ENCODE results near the gene MT2A. TPM values are rescaled to one million over a fixed set of nuclear protein-coding genes. Genes with fewer than 3 reads are reported as not detected.

Gene MT2A
- total RNA-seq, 1 experiment from 2014 or later = 683 TPM

- H3K4me2 ChIP-seq (ENCODE audit: low read length) = peak overlapping the region; percentile 80
- intact Hi-C loops (cut with micrococcal nuclease) = no loop called here
- H3K27ac ChIP-seq (ENCODE audit: low read length) = no peak overlapping the region
- no peaks in the 10 kb centered on the region for H3K27me3 ChIP-seq (ENCODE audit: low read length)
- CTCF ChIA-PET = no interaction called here
- no peak overlapping the region for H2AFZ ChIP-seq (ENCODE audit: low read length)
- DNase-seq = no peak
- BruUV-seq (replicated peaks) = TSS peak; percentile 48
- H3K36me3 ChIP-seq (ENCODE audit: low read depth, low read length) = no peaks in the 10 kb centered on the region
- TF ChIP-seq EZH2 (IDR thresholded peaks at IDR 0.05; ENCODE audit: low read length, unreplicated experiment) = no peak
- TF ChIP-seq EZH2phosphoT487 (IDR thresholded peaks at IDR 0.05; ENCODE audit: borderline replicate concordance, low read length) = no peak
- no peak for TF ChIP-seq CTCF (conservative IDR thresholded peaks at IDR 0.05; ENCODE audit: low read depth, low read length)
- H3F3A ChIP-seq (ENCODE audit: low read length, unreplicated experiment) = no peaks in the 10 kb centered on the region
- H3K9me3 ChIP-seq (ENCODE audit: low read length) = no peaks in the 10 kb centered on the region
- no peaks in the 10 kb centered on the region for H4K20me1 ChIP-seq (ENCODE audit: low read length)
- no peak overlapping the region; the same call in 1 of the 2 replicates for H3K9ac ChIP-seq (ENCODE audit: low read length)
- no peaks in the 10 kb centered on the region for H3K9me2 ChIP-seq (replicated peaks; ENCODE audit: low read length)
- H3K79me2 ChIP-seq (ENCODE audit: low read length) = no peaks in the 10 kb centered on the region
- no peaks in the 10 kb centered on the region; the same call in 1 of the 2 replicates for H3K4me1 ChIP-seq (ENCODE audit: insufficient read depth, low read length)
- POLR2A ChIA-PET (ENCODE audit: unreplicated experiment) = no interaction called here
- ATAC-seq = no peak
- H3K4me3 ChIP-seq (ENCODE audit: low read length) = peak overlapping the region; percentile 67
These were observed 24.5 kb downstream of the MT2A start for GRCh38 chr16:56632848-56633365.

GRCh38 chr16:56633535-56633934, 25.2 kb downstream of the MT2A start:
- POLR2A ChIA-PET (ENCODE audit: unreplicated experiment) = no interaction called here
- ATAC-seq (no peak), DNase-seq (no peak)
- TF ChIP-seq EZH2phosphoT487 (IDR thresholded peaks at IDR 0.05; ENCODE audit: borderline replicate concordance, low read length) (no peak), EZH2 (IDR thresholded peaks at IDR 0.05; ENCODE audit: low read length, unreplicated experiment) (no peak), CTCF (conservative IDR thresholded peaks at IDR 0.05; ENCODE audit: low read depth, low read length) (no peak)
- no peak overlapping the region for H2AFZ ChIP-seq (ENCODE audit: low read length)
- no peaks in the 10 kb centered on the region; the same call in 1 of the 2 replicates for H3K4me1 ChIP-seq (ENCODE audit: insufficient read depth, low read length)
- H3K9ac ChIP-seq (ENCODE audit: low read length) = no peak overlapping the region
- H3K9me3 ChIP-seq (ENCODE audit: low read length) = no peaks in the 10 kb centered on the region
- H3K79me2 ChIP-seq (ENCODE audit: low read length) = no peaks in the 10 kb centered on the region
- H3K27ac ChIP-seq (ENCODE audit: low read length) = no peak overlapping the region
- no peaks in the 10 kb centered on the region for H3F3A ChIP-seq (ENCODE audit: low read length, unreplicated experiment)
- H3K4me3 ChIP-seq (ENCODE audit: low read length) = no peak overlapping the region
- BruUV-seq (replicated peaks) = no TSS peak
- H3K36me3 ChIP-seq (ENCODE audit: low read depth, low read length) = no peaks in the 10 kb centered on the region
- H3K4me2 ChIP-seq (ENCODE audit: low read length) = no peak overlapping the region
- H3K27me3 ChIP-seq (ENCODE audit: low read length) = no peaks in the 10 kb centered on the region
- H4K20me1 ChIP-seq (ENCODE audit: low read length) = no peaks in the 10 kb centered on the region
- no peaks in the 10 kb centered on the region for H3K9me2 ChIP-seq (replicated peaks; ENCODE audit: low read length)
- intact Hi-C loops (cut with micrococcal nuclease) = no loop called here
- CTCF ChIA-PET = no interaction called here

- Histone ChIP-seq H3K9me2 (replicated peaks; ENCODE audit: low read length) (no peaks in the 10 kb centered on the region), H4K20me1 (ENCODE audit: low read length) (no peaks in the 10 kb centered on the region), H3K36me3 (ENCODE audit: low read depth, low read length) (no peaks in the 10 kb centered on the region), H3K27me3 (ENCODE audit: low read length) (no peaks in the 10 kb centered on the region), H2AFZ (ENCODE audit: low read length) (no peak overlapping the region), H3K9ac (ENCODE audit: low read length) (no peak overlapping the region), H3K27ac (ENCODE audit: low read length) (no peak overlapping the region), H3K79me2 (ENCODE audit: low read length) (no peaks in the 10 kb centered on the region), H3K4me2 (ENCODE audit: low read length) (no peak overlapping the region), H3K4me1 (ENCODE audit: insufficient read depth, low read length) (peaks cover 4% of the 10 kb centered on the region), H3K4me3 (ENCODE audit: low read length) (no peak overlapping the region), H3F3A (ENCODE audit: low read length, unreplicated experiment) (no peaks in the 10 kb centered on the region), H3K9me3 (ENCODE audit: low read length) (no peaks in the 10 kb centered on the region)
- ChIA-PET POLR2A (ENCODE audit: unreplicated experiment) (no interaction called here), CTCF (no interaction called here)
- ATAC-seq = no peak
- no peak for TF ChIP-seq CTCF (conservative IDR thresholded peaks at IDR 0.05; ENCODE audit: low read depth, low read length)
- no peak for TF ChIP-seq EZH2phosphoT487 (IDR thresholded peaks at IDR 0.05; ENCODE audit: borderline replicate concordance, low read length)
- DNase-seq = no peak
- BruUV-seq (replicated peaks) = no TSS peak
- intact Hi-C loops (cut with micrococcal nuclease) = no loop called here
These were observed 26.5 kb downstream of the MT2A start for GRCh38 chr16:56634715-56635440.
